BLaER1 treated with 17β-estradiol and CSF1 and Interleukin-3, amounts not matched to agents 10 nM and 100 nM (cell line): ENCODE measurements around the gene SMIM24.

Source experiments
- H3K27ac ChIP-seq, 11 experiments: shearing (Covaris generic); formaldehyde crosslinking; 2 replicates each; pipeline ENCODE4 v1.8.1; 2022
- H3K27me3 ChIP-seq, 11 experiments: shearing (Covaris generic); formaldehyde crosslinking; 2 replicates each; pipeline ENCODE4 v1.8.1; 2022
- H3K36me3 ChIP-seq, 11 experiments: shearing (Covaris generic); formaldehyde crosslinking; 2 replicates each; pipeline ENCODE4 v1.8.1; 2022
- H3K4me1 ChIP-seq, 10 experiments: shearing (Covaris generic); formaldehyde crosslinking; 2 replicates each; pipeline ENCODE4 v1.8.1; 2022
- H3K4me2 ChIP-seq, 11 experiments: shearing (Covaris generic); formaldehyde crosslinking; 2 replicates each; pipeline ENCODE4 v1.8.1; 2022
- H3K4me3 ChIP-seq, 10 experiments: shearing (Covaris generic); formaldehyde crosslinking; 2 replicates each; pipeline ENCODE4 v1.8.1; 2022
- H3K9ac ChIP-seq, 11 experiments: shearing (Covaris generic); formaldehyde crosslinking; 2 replicates each; pipeline ENCODE4 v1.8.1; 2022
- H3K9me3 ChIP-seq, 11 experiments: shearing (Covaris generic); formaldehyde crosslinking; replicated peaks in 1 of 11; 2 replicates each; pipeline ENCODE4 v1.8.1; 2022
- H4K20me1 ChIP-seq, 11 experiments: shearing (Covaris generic); formaldehyde crosslinking; 2 replicates each; pipeline ENCODE4 v1.8.1; 2022
- Cebpa-rat ChIP-seq, 11 experiments: shearing (Covaris generic); IDR thresholded peaks; 2 replicates each; pipeline ENCODE4 v1.8.1; 2022

Gene SMIM24

DNA sequence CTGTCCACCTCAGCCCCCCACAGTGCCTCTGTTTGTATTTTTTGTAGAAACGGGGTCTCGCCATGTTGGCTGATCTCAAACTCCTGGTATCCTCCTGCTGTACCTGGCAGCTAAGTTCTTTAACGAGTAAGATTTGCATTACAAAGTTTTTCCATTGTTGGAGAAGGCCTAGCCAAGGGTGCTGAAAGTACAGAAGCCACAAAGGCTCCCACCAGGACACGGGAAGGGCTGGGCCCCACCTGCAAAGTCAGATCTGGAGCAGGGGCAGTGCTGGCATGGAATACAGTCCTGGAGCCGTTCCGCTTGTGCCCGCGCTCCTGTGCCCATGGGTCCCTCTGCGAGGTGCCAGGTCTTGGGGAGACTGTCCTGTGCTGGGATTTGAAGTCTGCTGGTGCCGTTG, 37.9 kb upstream of the SMIM24 start:
- no peaks in the 10 kb centered on the region for H3K9me3 ChIP-seq
- peaks cover 100% of the 10 kb centered on the region in 11 experiments for H4K20me1 ChIP-seq
- H3K27ac ChIP-seq, result no peak overlapping the region
- H3K4me1 ChIP-seq, result peaks cover 78 to 95% (median 88%) of the 10 kb centered on the region in 10 experiments
- no peak overlapping the region for H3K4me3 ChIP-seq
- peak overlapping the region; percentile 62 to 97 (median 84) for H3K4me2 ChIP-seq
- no peaks in the 10 kb centered on the region for H3K27me3 ChIP-seq
- peak overlapping the region in 4 of 11 experiments; percentile 19 to 60 (median 42); a peak in 4 of 22 replicates for H3K9ac ChIP-seq
- peaks cover 12 to 57% (median 25%) of the 10 kb centered on the region in 11 experiments; a peak in 21 of 22 replicates for H3K36me3 ChIP-seq
- TF ChIP-seq Cebpa-rat (IDR thresholded peaks at IDR 0.05), result no peak

- TF ChIP-seq Cebpa-rat (IDR thresholded peaks at IDR 0.05), result no peak
- peaks cover 8 to 57% (median 19%) of the 10 kb centered on the region in 11 experiments; a peak in 17 of 22 replicates for H3K36me3 ChIP-seq
Measured at GRCh38 chr19:3517638-3518037, 37.3 kb upstream of the SMIM24 start.

GRCh38 chr19:3516675-3517207, 36.4 kb upstream of the SMIM24 start:
- Histone ChIP-seq H3K9ac (peak overlapping the region in 9 of 11 experiments; percentile 4 to 60 (median 32); a peak in 12 of 22 replicates), H3K4me3 (peak overlapping the region in 1 of 10 experiments; percentile 44; a peak in 3 of 20 replicates), H3K4me1 (peaks cover 85 to 100% (median 95%) of the 10 kb centered on the region in 10 experiments), H3K36me3 (peaks cover 0 to 57% (median 11%) of the 10 kb centered on the region in 11 experiments; a peak in 18 of 22 replicates), H3K9me3 (no peaks in the 10 kb centered on the region), H4K20me1 (peaks cover 100% of the 10 kb centered on the region in 11 experiments), H3K4me2 (peak overlapping the region; percentile 57 to 97 (median 84)), H3K27ac (peak overlapping the region in 7 of 11 experiments; percentile 6 to 68 (median 51); a peak in 10 of 22 replicates), H3K27me3 (no peaks in the 10 kb centered on the region)
- no peak for TF ChIP-seq Cebpa-rat (IDR thresholded peaks at IDR 0.05)

More at GRCh38 chr19:3517638-3518037, 37.3 kb upstream of the SMIM24 start:
- H3K4me2 ChIP-seq, result peak overlapping the region; percentile 57 to 97 (median 84); a peak in 21 of 22 replicates
- peaks cover 100% of the 10 kb centered on the region in 11 experiments for H4K20me1 ChIP-seq
- no peak overlapping the region for H3K4me3 ChIP-seq
- H3K27ac ChIP-seq, result no peak overlapping the region
- peaks cover 84 to 99% (median 95%) of the 10 kb centered on the region in 10 experiments for H3K4me1 ChIP-seq
- no peaks in the 10 kb centered on the region for H3K9me3 ChIP-seq
- peak overlapping the region in 2 of 11 experiments; percentile 4 to 30; a peak in 1 of 22 replicates for H3K9ac ChIP-seq
- no peaks in the 10 kb centered on the region for H3K27me3 ChIP-seq

DNA sequence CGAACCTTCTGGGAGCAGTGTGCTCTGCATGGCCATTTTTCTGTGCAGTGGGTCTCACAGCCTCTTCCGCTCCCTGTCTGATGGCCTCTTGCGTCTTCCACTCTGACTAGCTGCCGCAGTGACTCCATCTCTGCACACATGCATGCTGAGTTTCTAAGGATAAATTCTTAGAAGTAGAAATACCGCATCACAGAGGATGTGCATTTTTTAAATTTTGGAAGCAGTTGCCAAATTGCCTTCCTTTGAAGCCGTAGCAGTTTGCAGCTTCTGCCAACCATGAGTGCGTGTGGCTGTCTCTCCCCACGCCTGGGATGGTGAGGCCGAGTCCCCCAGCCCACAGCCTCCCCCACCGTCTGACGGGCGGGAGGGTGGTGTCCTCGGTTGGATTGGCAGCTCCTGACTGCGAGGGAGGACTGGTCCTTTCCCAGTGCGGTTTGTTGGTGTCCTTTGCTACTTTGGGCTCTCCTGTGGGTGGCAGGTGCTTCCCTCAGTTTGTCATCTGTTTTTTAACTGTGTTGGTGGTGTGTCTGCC, 35.6 kb upstream of the SMIM24 start:
- Histone ChIP-seq H3K27me3 (no peaks in the 10 kb centered on the region), H3K27ac (peak overlapping the region in 6 of 11 experiments; percentile 27 to 68 (median 53); a peak in 9 of 22 replicates), H3K9me3 (no peaks in the 10 kb centered on the region), H4K20me1 (peaks cover 100% of the 10 kb centered on the region in 11 experiments), H3K4me1 (peaks cover 82 to 98% (median 95%) of the 10 kb centered on the region in 10 experiments), H3K36me3 (peaks cover 0 to 58% (median 15%) of the 10 kb centered on the region in 11 experiments; a peak in 20 of 22 replicates), H3K9ac (peak overlapping the region in 10 of 11 experiments; percentile 4 to 60 (median 30); a peak in 13 of 22 replicates), H3K4me2 (peak overlapping the region; percentile 57 to 97 (median 84)), H3K4me3 (peak overlapping the region in 1 of 10 experiments; percentile 44; a peak in 3 of 20 replicates)
- TF ChIP-seq Cebpa-rat (IDR thresholded peaks at IDR 0.05), result no peak

GRCh38 chr19:3514930-3515329, 34.6 kb upstream of the SMIM24 start:
- H3K27me3 ChIP-seq, result no peaks in the 10 kb centered on the region
- peak overlapping the region in 1 of 11 experiments; percentile 25; a peak in 1 of 22 replicates for H3K27ac ChIP-seq
- peaks cover 8 to 64% (median 26%) of the 10 kb centered on the region in 11 experiments for H3K36me3 ChIP-seq
- peak overlapping the region in 8 of 11 experiments; percentile 1 to 65 (median 41); a peak in 10 of 22 replicates for H3K9ac ChIP-seq
- H3K4me3 ChIP-seq, result no peak overlapping the region
- peaks cover 100% of the 10 kb centered on the region in 11 experiments for H4K20me1 ChIP-seq
- H3K4me1 ChIP-seq, result peaks cover 71 to 92% (median 86%) of the 10 kb centered on the region in 10 experiments
- peak overlapping the region; percentile 24 to 97 (median 84); a peak in 21 of 22 replicates for H3K4me2 ChIP-seq
- no peak for TF ChIP-seq Cebpa-rat (IDR thresholded peaks at IDR 0.05)
- H3K9me3 ChIP-seq, result no peaks in the 10 kb centered on the region

- H3K27ac ChIP-seq, result no peak overlapping the region
- peak overlapping the region; percentile 8 to 97 (median 83); a peak in 17 of 22 replicates for H3K4me2 ChIP-seq
- no peaks in the 10 kb centered on the region for H3K27me3 ChIP-seq
- H3K9ac ChIP-seq, result peak overlapping the region in 4 of 11 experiments; percentile 13 to 47 (median 20); a peak in 4 of 22 replicates
- H3K9me3 ChIP-seq, result no peaks in the 10 kb centered on the region
- peaks cover 67 to 92% (median 84%) of the 10 kb centered on the region in 10 experiments for H3K4me1 ChIP-seq
- peaks cover 19 to 59% (median 40%) of the 10 kb centered on the region in 11 experiments for H3K36me3 ChIP-seq
- no peak overlapping the region for H3K4me3 ChIP-seq
- TF ChIP-seq Cebpa-rat (IDR thresholded peaks at IDR 0.05), result no peak
- H4K20me1 ChIP-seq, result peaks cover 100% of the 10 kb centered on the region in 11 experiments
Measured at GRCh38 chr19:3513229-3514140, 33.2 kb upstream of the SMIM24 start.

DNA sequence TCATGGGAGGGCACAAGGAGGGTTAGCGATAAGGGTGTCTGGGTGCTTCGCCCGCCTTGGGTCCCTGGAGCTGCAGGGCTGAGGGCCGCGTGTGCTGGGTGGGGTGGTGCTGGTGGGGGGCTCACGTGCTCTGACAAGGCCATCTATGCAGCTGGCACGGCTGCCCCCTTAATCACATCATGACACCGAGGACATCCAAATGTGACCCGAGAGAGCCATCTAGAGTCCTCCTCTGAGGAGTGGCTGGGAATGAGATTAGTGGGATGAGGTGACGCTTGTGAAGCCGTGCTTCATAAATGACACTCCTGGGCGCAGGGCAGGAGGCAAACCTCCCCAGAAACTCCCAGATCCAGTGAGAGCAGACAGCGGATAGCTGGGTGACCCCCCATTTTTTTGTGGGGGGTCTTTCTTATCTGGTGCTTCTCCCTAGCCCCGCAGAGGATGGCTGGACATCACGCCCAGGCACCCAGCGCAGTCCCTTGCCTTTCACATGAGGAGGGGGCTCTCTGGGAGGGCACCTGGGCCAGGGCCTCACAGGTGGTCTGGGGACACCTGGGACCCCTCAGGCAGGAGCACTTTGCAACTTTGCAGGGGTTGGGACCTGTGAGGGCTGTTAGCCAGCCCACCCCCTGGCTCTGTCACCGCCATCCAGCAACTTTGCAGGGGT, 32.4 kb upstream of the SMIM24 start:
- Histone ChIP-seq H3K4me3 (no peak overlapping the region), H3K36me3 (peaks cover 19 to 62% (median 42%) of the 10 kb centered on the region in 11 experiments), H3K27me3 (no peaks in the 10 kb centered on the region), H4K20me1 (peaks cover 97 to 99% (median 98%) of the 10 kb centered on the region in 11 experiments), H3K27ac (no peak overlapping the region), H3K9ac (peak overlapping the region in 3 of 11 experiments; percentile 1 to 46 (median 14); a peak in 3 of 22 replicates), H3K9me3 (no peaks in the 10 kb centered on the region), H3K4me2 (peak overlapping the region in 9 of 11 experiments; percentile 8 to 97 (median 87); a peak in 12 of 22 replicates), H3K4me1 (peaks cover 66 to 92% (median 84%) of the 10 kb centered on the region in 10 experiments)
- no peak for TF ChIP-seq Cebpa-rat (IDR thresholded peaks at IDR 0.05)
